GM18909 (cell line): ENCODE results near the gene GAS6.
"Not testable (repeated sequence)": the region's sequence is repeated elsewhere in the genome, so short reads cannot be mapped to it uniquely, and the experiment has no call there.

Source experiments
- ATAC-seq: cut with Tn5 transposase; IDR thresholded peaks from one replicate; pipeline ENCODE4 v1.9.1; 2021; ENCODE audit warnings: mild to moderate bottlenecking; ENCODE audit not compliant: unreplicated experiment, poor library complexity

Gene GAS6

DNA sequence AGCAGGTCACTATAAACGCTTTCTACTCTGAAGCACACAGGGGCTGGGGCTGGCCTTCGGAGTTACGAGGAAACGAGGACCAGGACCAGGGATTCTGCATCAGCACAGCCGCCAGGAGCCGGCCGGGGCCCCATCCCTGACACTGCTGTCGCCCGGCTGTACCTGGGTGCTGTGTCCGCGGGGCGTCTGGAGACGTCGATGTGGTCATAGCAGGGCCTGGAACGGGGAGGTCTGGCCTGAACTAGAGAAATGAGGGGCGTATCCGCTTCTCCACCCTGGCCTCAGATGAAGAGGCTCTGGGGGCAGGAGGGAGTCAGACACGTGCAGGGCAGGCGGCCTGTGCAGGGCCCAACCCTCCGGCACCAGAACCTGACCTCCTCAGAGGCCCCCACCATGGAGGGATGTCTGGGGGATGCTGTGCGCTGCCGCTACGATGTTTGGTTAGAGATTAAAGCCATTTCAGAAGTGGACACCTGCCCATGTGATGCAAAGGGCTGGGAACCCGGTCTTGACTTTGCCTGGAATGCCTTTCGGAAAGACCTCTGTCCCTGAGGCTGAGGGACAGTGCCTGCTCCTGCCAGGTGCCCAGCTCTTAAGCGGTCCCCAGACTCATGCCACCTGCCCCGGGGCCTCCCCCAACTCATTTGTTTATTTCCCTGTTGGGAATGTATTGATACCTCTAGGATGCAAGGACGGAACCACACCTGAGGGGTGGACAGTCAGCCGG lies 21.4 kb downstream of the GAS6 start:
- ATAC-seq, result no peak

DNA sequence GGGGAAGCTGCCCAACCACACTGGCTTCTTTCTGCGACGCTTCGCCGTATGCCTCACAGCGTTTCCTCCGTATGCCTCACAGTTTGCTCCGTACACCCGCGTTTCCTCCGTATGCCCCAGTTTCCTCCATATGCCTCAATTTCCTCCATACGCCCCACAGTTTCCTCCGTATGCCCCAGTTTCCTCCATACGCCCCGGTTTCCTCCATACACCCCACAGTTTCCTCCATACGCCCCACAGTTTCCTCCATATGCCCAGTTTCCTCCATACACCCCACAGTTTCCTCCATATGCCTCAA lies 22.6 kb downstream of the GAS6 start:
- no peak for ATAC-seq

DNA sequence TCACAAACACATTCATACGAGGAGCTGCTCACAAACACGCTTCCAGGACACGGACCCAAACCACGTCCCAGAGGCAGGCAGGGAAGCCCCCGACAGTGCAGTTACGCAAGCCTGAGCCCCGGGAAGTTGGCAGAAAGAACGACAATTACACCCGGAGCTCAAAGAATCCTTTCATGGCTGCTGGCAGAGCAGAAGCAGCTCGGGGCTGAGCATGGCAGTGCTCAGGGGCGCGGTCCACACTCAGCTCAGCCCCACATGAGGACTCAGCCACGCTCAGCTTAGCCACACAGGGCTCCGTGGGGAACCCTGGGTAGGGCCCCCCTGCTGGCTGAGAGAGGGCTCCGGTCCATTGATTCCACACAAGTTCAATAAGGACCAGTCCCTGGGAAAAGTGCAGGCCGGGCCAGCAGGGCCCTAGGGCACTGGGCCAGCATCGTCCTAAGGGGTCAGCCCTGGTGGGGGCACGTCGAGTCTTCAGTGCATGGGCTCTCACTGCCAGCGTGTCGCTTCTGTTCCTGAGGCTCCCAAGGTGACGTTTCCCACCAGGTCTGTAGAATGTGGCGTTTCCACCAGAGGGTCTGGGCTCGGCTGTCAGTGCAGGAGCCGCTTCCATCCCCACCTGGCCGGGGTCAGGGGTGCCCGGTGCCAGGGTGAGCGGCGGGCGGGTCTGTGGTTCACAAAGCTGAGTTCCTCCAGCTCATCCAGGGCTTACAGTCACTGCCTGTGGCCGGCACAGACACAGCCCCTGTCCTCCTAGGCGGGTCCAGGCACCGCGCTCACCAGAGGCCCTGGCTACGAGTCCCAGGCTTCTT lies 23.1 kb downstream of the GAS6 start:
- ATAC-seq, result no peak

DNA sequence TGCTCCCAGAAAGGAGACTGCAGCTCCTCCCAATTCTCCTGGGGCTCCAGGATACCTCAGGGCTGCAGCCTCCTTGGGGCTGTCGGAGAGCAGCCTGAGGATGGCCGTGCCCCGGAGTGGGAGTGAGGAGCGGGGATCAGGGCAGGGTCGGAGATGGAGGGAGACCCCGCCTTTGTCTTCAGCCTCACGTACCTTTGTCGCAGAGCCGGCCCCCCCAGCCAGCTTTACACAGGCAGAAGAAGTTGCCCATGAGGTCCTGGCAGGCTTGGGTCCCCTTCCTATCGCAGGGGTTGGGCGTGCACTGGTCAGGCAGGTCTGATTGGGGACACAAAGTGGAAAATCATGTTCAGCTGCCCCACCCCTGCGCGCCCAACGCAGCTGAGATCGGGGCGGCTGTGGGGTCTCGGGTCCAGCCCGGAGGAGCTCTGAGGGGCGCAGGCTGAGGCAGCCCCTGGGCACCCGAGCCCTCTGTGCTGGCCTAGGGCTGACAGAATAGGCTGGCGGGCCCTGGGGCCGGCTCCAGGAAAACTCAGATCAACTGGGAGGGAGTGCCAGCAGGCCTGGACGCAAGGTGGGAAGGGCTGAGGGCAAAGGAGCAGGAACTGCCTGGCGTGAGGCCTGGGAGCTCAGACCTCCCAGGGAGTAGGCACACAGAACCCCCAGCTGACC lies 24.2 kb downstream of the GAS6 start:
- ATAC-seq, result no peak

DNA sequence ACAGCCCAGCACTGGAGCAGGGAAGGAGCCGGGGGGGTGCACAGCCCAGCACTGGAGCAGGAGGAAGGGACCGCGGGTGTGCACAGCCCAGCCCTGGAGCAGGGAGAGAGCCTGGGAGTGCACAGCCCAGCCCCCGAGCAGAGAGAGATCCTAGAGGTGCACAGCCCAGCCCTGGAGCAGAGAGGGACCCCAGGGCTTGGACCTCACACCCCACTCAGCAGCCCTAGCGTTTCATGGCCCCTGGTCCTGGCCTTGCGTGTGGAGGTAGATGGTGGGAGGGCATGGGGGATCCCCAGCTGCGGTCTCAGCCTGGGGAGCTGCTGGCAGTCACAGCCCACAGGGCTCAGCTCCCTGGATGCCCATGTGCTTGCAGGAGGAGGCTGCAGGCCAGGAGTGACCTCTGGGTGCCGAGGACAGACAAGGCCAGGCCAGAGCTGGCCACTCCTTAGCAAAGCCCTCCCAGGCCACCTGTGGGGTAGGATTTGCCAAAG lies 25.1 kb downstream of the GAS6 start:
- no peak for ATAC-seq

DNA sequence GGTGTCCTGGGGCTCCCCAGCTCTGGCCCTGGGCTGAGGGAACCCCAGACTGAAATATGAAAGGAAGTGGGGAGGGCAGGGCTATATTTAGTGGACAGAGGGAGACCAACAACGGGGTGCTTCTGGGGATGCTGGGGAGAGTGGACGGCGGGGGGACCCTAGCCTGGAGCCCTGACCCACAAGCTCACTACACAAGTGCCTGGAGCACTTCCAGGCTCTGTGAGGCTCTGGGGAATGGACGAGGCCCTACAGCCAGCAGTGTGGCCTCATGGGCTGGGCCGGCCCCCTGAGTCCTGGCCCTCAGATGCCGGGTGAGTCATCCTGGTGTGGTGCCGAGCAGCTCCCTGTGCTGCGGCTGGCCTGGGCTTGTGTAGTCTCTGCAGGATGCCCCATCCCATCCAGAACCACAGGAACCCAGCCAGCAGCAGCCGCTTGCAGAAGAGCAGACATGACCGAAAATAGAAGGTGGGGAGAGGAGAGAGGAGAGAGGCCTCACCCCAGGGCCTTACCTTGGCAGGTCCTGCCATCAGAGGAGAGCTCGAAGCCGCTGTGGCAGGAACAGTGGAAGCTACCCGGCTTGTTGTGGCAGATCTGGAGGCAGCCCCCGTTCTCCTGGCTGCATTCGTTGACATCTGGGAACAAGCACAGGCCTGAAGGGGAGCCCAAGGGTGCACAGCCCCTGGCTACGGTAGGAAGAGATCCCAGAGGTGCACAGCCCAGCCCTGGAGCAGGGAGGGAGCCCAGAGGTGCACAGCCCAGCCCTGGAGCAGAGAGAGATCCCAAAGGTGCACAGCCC lies 26.1 kb downstream of the GAS6 start:
- ATAC-seq, result no peak

DNA sequence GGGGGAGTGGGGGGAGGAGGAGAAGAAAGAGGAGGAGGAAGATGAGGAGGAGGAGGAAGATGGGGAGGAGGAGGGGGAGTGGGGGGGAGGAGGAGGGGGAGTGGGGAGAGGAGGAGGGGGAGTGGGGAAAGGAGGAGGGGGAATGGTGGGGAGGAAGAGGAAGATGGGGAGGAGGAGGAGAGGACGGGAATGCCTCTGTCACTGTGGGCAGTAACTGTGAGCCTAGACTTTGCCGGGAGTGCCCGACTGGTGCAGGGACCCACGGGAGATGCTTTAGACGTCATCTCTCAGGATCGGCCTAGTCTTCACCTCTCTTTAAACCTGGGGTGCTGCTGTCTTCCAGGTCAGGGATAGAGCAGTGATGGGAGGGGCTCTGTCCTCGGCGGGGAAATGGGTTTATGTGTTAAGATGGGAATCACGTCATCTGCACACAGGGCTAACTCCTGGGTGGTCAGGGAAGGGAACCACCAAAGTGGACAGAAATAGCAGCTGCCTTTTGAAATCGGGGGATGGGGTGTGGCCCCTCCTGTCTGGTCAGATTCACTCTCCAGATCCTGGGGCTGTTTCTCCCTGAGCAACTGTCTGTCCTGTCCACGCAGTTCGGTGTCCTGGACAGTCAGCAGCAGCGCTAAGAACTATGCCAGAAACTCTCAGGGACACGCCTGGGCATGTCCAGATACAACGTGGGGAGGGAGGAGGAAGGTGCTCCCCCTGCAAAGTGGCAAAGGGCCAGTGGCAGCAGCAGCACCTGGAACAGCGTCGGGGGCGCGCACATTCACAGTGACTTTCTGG lies 26.9 kb downstream of the GAS6 start:
- ATAC-seq, result no peak

DNA sequence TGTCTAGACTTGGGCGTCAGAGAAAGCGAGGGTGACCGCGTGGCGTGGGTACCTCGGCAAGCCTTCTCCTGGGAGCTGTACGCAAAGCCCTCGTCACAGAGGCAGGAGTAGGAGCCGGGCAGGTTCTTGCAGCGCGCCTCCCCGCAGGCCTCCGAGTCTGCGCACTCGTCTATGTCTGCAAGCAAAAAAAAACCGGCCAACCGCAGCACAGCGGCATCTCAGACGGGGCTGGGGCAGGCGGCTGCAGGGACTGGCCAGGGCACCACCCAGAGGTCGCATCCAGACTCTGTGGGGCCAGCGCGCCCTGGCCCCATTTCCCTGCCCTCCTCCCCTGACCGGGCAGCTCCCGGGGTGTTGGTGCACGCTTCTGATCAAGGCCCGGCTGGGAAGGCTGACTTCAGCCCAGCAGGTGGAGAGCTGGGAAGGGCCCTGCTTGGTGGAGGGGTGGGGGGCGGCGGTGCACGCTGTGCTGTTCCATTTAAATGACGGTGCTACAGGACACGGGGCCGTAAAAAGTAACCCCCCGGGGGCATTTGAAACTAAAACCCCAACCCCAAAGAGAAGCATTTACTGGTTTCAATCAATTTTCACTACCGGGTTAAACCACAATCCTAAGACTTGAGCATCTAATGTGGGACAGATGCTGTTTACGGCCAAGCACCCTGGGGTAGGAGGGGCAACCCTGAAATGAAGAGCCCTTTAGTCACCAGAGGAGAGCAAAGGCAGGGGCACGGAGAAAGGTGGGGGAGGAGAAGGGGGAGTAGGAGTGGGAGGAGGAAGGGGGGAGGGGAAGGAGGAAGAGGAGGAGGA lies 28.2 kb downstream of the GAS6 start:
- ATAC-seq, result no peak

DNA sequence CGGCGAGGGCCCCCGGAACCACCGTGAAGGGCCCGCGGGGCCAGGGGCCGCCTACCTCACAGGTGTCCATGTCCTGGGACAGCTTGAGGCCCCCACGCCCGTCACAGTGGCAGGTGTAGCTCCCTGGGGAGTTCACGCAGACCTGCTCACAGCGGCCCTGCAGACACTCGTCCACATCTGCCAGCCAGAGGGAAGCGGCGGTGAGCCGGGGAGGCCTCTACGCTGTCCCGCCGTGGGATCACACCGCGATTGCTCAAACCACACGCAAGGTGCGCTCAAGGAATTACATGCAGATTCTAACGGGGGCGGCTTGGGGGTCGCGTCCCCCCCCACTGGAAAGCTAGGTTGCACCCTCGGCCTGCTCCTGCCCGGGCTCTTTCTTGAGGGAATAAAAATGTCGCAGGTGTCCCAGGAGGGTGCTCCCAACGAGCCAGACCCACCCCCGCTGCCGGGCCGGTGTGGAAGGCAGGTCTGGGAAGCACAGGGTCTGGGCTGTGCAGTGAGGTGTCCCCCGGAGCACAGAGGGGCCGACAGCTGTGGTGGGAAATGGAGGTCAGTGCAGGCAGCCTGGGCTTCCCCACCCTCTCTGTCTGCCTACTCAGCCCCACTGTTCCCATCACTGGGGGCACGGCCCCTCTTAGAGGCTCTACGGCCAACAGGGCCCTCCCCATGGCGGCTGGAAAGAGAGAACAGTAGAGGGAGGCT lies 29.2 kb downstream of the GAS6 start:
- no peak for ATAC-seq

DNA sequence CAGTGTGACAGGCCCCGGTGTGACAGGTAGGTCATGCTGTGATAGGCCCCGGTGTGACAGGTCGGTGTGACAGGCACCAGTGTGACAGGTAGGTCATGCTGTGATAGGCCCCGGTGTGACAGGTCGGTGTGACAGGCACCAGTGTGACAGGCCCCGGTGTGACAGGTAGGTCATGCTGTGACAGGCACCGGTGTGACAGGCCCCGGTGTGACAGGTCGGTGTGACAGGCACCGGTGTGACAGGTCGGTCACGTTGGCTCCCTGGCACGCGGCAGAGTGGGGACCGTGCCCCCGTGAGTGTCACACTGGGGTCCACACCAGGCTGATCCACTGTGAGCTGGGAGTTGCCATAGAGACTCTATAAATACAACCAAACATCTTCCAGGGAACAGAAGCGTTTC lies 29.9 kb downstream of the GAS6 start:
- not testable (repeated sequence) for ATAC-seq

DNA sequence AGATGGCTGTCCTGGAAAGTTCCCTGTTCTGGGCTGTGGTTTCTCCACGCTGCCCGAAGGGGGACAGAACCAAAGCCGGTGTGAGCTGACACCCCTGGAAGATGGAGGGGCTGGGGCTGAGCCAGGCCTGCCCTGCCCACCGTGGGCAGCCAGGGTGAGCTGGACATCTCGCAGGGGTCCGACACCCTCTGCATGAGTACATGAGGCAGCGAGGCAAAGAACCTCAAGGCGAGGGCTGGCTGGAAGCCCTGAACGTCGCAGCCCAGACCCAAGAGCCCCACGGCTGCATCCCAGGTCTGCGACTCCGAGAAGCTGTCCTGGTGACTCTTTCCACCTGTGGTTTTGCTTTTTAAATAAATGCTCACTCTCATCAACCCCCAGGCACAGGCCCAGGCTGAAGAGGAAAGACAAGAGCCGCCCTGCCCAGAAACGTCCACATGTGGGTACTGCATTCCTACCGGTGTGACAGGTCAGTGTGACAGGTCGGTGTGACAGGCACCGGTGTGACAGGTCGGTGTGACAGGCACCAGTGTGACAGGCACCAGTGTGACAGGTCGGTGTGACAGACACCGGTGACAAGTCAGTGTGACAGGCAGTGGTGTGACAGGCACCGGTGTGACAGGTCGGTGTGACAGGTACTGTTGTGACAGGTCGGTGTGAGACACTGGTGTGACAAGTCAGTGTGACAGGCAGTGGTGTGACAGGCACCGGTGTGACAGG lies 30.6 kb downstream of the GAS6 start:
- no peak for ATAC-seq

DNA sequence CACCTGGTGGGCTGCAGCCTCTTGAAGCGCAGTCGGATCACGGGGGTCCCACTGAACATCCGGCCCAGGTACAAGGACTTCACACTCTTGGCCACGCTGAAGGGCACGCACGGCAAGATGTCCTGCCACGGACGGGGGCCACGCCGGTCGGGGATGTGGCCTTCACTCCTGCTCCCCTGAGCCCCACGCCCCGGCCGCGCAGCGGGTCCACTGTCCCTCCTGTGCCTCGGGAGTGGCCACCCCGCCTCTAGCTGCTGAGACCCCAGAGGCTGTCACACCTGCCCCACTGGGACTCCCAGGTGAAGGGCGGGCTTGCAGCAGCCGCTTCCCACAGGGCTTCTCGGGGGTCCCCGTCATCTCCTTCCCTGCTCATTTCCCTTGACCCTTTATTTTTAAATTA lies 31.2 kb downstream of the GAS6 start:
- no peak for ATAC-seq

DNA sequence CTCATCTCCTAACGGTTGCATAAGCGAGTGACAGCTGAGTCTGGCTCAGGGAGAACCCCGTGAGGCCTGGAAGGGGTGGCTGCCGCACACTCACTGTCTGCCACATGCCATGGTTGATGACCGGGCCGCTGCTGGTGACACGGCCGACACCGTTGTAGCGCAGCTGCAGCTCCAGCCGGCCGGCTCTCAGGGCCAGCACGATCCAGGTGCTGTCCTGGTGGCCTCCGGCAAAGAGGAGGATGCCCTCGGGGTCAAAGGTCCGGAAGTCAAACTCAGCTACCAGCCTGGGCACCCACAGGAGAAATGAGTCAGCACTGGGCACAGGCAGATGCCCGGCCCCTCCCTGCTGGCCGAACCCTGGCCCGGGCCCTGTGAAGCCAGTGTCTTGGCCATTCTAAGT lies 31.7 kb downstream of the GAS6 start:
- ATAC-seq, result no peak

DNA sequence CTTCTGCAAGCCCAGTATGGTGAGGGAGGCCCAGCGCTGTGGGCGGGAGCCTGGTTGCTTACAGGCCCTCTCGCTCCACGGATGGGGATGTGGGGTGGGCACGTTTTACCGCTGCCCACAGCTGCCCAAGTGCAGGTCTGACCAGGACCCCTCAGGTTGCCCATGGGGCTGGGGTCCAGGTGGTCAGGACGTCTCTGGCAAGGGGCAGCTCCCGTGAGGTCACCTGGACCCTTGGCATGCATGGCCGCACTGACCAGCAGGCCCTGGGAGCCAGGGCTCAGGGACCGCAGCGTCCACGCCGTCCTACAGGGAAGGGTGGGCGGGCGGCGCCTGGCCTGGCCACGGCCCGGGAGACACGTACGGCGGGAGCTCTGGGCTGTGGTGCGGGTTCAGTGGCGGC lies 32.8 kb downstream of the GAS6 start:
- ATAC-seq, result no peak

DNA sequence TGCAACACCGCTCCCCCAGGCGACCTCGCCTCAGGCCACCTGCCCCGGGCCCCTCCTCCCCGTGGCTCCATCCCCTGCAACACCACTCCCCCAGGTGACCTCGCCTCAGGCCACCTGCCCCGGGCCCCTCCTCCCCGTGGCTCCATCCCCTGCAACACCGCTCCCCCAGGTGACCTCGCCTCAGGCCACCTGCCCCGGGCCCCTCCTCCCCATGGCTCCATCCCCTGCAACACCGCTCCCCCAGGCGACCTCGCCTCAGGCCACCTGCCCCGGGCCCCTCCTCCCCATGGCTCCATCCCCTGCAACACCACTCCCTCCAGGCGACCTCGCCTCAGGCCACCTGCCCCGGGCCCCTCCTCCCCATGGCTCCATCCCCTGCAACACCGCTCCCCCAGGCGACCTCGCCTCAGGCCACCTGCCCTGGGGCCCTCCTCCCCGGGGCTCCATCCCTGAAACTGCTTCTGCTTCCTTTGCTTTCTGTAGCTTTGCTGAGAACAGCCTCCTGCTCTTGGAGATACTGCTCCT lies 33.4 kb downstream of the GAS6 start:
- ATAC-seq, result not testable (repeated sequence)

DNA sequence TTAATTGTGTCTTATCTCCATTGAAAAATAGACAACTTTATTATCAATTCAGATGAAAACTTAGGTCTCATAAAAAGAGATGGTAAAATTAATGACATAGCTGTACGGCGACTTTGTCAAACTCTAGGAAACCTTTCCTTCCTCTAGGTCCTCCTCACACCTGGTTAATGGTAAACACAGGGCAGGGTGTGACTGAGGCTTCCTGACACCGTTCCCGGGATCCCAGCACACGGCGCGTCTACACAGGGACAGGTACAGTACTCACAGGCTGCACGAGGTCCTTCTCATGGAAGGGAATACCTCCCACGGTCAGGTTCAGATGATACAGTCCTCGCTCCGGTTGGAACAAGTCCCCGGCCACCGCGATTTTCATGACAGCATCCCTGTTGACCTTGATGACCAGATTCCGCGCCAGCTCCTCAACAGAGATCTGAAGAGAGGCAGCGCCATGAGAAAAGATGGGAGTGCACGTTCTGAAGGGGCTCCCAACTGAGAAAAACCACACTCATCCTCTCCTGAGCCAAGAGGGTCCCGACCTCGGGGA lies 35.5 kb downstream of the GAS6 start:
- ATAC-seq, result no peak

DNA sequence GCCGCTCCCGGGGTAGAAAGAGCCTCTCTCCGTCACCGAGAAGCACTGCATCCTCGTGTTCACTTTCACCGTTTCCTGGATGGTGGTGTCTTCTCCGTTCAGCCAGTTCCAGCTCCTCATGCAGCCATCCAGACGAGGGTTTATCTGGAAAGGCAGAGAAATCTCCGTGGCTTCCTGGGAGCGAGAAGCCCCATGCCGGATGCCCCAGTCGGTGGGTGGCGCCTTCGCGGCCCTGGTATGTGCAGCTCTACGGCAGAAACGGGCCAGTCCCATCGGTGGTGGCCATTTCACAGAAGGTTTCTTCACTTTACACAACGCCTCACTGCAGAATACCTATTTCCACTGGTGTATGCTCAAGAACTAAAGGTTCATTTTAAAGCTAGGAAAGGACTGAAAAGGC lies 36.9 kb downstream of the GAS6 start:
- no peak for ATAC-seq
